Astrocyte (in vitro differentiated cells and primary cell): ENCODE measurements around the gene EIF4E1B.

ENCODE experiments used
- CTCF ChIP-seq: IDR thresholded peaks from 2 replicates; pipeline ENCODE4 v1.5.1; 2011; ENCODE audit warnings: low read depth, mild to moderate bottlenecking, inconsistent platforms, low read length, moderate library complexity; ENCODE audit not compliant: insufficient read depth
- EZH2 ChIP-seq: IDR thresholded peaks from 2 replicates; pipeline ENCODE4 v1.6.1; 2012; ENCODE audit warnings: mild to moderate bottlenecking, low read length, inconsistent platforms; ENCODE audit not compliant: insufficient read depth

GRCh38 chr5:176627582-176627981, 2.9 kb upstream of the EIF4E1B start:
- TF ChIP-seq CTCF (no peak), EZH2 (no peak)
